ENCODE data around the gene ZDHHC8. TPM values are rescaled to one million over a fixed set of nuclear protein-coding genes. Genes with fewer than 3 reads are reported as not detected.
A peak's percentile ranks its signal among the peaks of the same experiment; 100 is the strongest.

The ZDHHC8 gene, protein sequence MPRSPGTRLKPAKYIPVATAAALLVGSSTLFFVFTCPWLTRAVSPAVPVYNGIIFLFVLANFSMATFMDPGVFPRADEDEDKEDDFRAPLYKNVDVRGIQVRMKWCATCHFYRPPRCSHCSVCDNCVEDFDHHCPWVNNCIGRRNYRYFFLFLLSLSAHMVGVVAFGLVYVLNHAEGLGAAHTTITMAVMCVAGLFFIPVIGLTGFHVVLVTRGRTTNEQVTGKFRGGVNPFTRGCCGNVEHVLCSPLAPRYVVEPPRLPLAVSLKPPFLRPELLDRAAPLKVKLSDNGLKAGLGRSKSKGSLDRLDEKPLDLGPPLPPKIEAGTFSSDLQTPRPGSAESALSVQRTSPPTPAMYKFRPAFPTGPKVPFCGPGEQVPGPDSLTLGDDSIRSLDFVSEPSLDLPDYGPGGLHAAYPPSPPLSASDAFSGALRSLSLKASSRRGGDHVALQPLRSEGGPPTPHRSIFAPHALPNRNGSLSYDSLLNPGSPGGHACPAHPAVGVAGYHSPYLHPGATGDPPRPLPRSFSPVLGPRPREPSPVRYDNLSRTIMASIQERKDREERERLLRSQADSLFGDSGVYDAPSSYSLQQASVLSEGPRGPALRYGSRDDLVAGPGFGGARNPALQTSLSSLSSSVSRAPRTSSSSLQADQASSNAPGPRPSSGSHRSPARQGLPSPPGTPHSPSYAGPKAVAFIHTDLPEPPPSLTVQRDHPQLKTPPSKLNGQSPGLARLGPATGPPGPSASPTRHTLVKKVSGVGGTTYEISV
- 10 to 100 TPM; 20.5 to 45.6 (median 28.0) TPM for polyA plus RNA-seq

DNA sequence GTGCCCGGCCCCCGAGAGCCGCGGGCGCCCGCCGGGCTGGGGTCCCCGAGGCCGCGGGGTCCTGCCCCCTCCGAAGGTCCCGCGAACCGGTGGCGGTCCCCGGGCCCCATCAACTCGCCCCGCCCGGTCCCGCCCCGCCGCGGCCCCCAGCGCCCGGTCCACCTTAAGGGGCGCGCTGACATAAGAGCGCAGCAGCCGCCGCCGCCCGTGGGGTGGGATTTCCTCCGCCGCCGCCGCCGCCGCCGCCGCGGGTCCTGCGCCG, at the start of gene ZDHHC8:
Gene ZDHHC8, plus strand, starts transcription at position 208 of the 262 bp plus-strand sequence. CDS start 144 bp downstream, outside the sequence.
- WGBS, 3 donors, result 1 to 4% (median 1%) methylated on average over 14 to 39 of the region's 43 CpGs
- peak within 1 kb of the TSS; percentile 32 for H3K27ac ChIP-seq (ENCODE audit: low read depth, low read length)

DNA sequence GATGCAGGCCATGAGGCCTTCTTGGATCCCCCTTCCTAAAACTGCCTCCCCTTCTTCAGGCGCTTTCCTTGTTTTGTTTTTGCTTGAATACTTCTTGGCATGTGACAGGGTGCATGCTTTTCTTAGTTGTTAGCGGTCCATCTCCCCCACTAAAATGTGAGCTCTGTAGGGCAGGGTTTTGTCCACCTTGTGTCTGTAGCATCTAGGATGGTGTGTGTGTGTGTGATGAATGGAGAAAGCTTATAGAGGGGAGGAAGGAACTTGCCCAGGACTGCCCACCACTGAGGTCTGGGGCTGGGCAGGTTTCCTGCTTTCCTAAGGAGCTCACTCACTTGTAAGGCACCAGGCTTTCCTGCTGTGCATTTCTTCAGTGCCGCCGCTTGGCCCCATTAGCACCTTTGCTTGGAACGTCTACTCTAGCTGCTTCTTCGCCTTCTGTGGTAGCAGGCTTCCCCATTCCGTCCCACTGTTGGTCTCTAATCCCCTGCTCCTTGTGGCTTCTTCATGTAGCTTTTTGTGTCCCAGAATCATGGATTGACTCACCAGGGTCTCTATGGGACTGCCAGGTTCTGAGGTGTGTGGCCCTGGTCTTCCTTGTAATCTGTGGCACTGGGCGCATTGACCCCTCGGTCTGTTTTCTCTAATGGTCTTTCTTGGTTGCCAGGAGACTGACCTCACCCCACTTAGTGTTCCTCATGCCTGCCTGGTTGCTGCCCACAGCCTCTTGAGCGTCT, 48.3 kb upstream of the ZDHHC8 start:
- 76 to 84% (median 78%) methylated on average over 10 of the region's 10 CpGs for WGBS, 3 donors
- no peak overlapping the region for H3K27ac ChIP-seq (ENCODE audit: low read depth, low read length)

DNA sequence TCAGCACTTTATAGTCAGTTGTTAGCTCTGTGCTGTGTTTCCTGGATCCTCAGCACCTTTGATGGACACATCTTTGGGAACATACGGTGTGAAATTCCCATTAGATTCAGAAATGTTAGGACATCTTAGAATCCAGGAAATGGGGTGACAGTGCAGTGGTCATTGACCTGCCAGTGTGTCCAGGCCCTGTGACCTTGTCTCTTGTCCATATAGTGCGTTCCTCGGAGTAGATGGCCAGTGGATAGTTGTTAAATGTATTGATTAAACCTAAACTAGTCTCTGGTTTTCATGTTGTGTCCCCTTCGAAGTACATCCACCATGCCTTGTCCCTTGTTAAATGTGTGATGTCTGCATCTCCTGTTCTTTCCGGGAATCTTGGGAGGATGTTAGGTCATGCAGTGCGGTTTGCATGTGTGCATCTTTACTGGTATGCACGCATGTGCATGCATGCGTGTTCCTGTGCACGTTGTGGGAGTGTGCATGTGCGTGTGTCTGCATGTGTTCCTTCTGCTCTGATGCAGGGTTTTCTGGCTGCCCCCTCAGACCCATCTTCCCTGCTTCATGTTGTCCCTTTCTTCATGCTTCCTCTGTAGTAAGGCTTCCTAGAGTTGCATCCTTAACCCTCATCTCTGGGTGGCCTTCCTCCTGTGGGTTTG, 47.6 kb upstream of the ZDHHC8 start:
- no peak overlapping the region for H3K27ac ChIP-seq (ENCODE audit: low read depth, low read length)
- 68 to 71% (median 69%) methylated on average over 10 of the region's 10 CpGs for WGBS, 3 donors

DNA sequence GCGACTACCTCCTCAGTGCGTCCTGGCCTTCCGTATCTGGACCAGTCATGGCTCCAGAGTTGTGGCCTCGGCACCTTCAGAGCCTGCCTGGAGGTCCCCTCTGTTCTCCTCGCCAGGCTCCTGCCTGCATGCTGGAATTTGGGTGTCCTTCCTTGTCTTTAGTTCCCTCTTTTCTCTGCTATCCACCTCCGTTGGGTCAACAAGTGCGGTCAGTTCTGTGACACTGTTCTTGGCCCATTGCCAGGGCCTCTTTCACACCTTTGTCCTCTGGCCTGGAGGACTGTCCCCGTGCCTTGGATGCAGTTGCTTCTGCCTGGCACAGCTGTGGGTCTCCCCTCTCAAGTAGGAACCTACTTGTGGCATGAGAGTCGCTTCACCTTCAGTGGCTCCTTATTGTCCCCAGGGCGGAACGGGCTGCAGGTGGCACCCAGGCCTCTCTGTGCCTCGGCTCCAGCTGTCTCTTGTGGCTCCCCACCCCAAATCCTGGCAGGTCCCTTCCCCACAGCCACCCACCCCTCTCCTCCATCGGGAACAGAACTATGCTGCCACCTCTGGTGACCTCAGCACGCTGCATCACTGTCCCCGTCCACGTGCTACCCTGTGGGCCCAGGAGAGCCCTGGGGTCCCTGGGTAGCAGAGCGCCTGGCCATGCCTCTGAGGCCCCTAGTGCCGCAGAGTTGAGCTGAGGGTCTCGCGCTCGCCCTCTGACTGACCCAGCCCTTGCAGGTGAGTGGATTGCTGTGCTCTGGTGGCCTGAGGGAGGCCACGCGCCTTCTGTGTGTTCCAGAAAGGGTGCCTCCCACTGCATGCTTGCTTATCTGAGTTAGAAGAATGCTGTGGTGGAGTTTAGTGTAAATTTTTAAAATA, 46.8 kb upstream of the ZDHHC8 start:
- 59 to 71% (median 71%) methylated on average over 23 of the region's 23 CpGs for WGBS, 3 donors
- H3K27ac ChIP-seq (ENCODE audit: low read depth, low read length), result no peak overlapping the region

DNA sequence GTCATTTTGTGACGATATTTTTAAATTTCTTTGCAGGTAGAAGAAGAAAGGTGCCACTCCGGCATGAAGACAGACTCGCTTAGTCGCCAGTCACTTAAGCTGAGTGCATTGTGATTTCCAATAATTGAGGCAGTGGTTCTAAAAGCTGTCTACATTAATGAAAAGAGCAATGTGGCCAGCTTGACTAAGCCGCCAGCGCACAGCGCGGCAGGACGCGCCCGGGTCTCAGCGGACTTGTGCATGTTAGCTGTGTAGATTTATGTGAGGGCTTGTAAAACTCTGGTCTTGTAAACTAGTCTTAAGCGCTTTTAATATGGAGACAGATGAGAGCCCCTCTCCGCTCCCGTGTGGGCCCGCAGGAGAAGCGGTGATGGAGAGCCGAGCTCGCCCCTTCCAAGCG, 46.0 kb upstream of the ZDHHC8 start:
- no peak overlapping the region for H3K27ac ChIP-seq (ENCODE audit: low read depth, low read length)
- 92 to 95% (median 93%) methylated on average over 20 of the region's 20 CpGs for WGBS, 3 donors

DNA sequence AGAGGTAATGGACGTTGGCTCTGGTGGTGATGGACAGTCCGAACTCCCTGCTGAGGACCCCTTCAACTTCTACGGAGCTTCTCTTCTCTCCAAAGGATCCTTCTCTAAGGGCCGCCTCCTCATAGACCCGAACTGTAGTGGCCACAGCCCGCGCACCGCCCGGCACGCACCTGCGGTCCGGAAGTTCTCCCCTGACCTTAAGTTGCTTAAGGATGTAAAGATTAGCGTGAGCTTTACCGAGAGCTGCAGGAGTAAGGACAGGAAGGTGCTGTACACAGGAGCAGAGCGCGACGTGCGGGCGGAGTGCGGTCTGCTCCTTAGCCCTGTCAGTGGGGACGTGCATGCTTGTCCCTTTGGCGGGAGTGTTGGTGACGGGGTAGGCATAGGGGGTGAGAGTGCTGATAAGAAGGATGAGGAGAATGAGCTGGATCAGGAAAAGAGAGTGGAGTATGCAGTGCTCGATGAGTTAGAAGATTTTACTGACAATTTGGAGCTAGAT, 45.5 kb upstream of the ZDHHC8 start:
- H3K27ac ChIP-seq (ENCODE audit: low read depth, low read length), result no peak overlapping the region
- 92 to 93% (median 93%) methylated on average over 24 of the region's 24 CpGs for WGBS, 3 donors

DNA sequence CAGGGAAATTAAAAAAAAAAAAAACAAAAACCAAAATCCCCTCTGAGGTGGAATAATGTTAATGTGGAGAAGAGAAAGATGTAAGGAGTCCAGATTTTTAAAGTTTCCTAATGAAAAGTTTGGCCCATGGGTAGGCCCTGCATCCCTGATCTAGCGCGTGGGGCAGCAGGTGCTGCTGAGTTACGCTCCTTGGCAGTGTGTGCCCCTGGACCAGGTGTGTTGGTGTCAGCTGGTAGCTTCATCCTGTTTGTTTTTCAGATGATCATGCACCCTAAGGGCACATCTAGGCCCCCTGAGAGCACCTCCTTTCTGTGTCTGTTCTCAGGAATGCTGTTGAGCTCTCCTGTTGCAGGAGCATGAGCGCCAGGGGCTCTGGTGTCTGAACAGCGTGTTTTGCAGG, 44.8 kb upstream of the ZDHHC8 start:
- 95 to 98% (median 95%) methylated on average over 5 of the region's 5 CpGs for WGBS, 3 donors
- H3K27ac ChIP-seq (ENCODE audit: low read depth, low read length), result no peak overlapping the region

DNA sequence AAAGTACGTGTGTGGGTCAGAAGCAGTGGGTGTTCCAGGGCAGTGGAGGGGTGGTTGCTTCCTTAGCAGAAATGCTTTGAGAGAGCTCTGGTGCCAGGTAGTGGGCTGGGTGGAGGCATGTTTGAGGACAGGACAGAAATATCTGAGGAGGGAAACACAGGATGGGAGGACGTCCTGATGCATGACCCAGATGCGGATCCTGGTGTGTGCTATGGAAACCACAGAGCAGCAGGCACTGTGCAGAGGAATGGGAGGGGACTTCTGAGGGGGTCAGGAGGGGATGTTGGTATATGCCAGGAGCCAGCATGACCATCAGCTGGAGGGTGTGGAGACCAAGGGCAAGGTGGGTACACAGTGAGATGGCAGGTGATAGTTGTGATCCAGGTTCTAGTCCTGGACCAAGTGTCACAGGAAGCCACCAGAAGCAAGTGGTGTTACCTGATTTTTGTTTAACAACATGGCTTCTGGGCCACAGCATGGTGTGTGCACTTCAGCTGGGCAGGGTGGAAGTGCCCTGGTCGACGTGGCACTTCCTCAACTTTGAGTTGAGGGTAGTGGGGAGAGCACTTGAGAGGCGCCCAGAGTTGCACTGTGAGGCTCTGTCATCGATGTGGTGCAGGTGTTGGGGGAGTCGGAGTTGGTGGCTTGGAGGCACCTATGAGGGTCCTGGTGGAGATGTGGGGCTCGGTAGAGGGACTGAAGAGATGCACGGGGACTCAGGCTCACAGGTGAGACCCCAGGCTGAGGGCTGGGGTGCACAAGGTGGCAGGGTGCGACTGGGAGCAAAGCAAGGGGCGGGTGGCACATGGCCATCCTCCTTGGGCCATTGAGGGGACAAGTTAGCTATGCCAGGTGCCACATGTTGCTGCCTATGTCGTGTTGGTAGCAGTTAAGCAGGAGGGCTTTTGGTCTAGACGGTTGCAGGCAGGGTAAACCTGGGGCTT, 44.0 kb upstream of the ZDHHC8 start:
- H3K27ac ChIP-seq (ENCODE audit: low read depth, low read length), result no peak overlapping the region
- WGBS, 3 donors, result 85 to 92% (median 90%) methylated on average over 14 of the region's 14 CpGs

DNA sequence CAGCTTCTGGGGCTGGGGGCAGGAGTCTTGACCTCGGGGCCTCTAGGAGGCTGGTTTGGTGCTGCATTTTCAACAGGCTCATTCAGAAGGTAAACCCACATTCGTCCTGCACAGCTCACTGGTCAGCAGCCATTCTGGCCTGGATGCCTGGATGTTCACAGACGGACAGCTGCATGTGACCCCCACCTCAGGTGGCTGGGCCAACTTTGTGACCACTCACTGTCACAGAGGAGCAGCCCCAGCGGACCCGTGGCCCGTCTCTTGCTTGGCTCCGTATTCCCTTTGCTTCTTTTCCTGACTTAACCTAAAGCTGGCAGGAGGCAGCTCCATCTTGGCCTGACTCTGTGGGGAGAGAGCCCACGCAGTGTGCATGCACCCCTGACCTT, 43.3 kb upstream of the ZDHHC8 start:
- H3K27ac ChIP-seq (ENCODE audit: low read depth, low read length), result no peak overlapping the region
- 88 to 93% (median 89%) methylated on average over 8 of the region's 8 CpGs for WGBS, 3 donors

DNA sequence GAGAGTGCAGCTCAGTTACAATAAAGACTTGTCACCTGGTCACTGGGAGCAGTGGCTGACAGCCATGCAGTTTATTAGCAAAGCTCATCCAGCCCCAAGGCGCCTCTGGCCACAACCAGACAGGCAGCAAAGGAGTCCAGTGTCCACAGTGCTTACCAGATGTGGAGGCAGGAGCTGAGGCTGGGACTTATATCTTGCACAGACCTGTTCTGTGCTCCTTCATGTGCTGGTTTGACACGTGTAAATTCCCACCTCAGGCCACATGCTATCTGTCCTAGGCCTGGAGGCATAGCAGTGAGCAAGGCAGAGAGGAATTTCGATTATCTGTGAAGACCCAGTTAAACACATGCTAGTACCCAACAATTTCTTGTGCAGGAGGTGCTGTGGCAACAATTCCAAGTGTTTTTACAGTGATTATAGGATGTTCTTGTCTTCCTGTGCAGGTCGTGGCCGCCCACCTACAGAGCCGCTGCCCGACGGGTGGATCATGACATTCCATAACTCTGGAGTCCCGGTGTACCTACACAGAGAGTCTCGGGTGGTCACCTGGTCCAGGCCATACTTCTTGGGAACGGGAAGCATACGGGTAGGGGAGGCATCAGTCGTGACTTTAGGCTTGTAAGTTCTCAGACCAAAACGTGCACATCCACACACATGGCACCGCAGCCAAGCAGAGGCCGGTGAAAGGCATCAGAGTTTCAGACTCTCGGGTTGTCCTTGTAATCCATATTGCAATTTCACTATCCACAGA, 42.2 kb upstream of the ZDHHC8 start:
- 91 to 94% (median 94%) methylated on average over 17 of the region's 17 CpGs for WGBS, 3 donors
- no peak overlapping the region for H3K27ac ChIP-seq (ENCODE audit: low read depth, low read length)

DNA sequence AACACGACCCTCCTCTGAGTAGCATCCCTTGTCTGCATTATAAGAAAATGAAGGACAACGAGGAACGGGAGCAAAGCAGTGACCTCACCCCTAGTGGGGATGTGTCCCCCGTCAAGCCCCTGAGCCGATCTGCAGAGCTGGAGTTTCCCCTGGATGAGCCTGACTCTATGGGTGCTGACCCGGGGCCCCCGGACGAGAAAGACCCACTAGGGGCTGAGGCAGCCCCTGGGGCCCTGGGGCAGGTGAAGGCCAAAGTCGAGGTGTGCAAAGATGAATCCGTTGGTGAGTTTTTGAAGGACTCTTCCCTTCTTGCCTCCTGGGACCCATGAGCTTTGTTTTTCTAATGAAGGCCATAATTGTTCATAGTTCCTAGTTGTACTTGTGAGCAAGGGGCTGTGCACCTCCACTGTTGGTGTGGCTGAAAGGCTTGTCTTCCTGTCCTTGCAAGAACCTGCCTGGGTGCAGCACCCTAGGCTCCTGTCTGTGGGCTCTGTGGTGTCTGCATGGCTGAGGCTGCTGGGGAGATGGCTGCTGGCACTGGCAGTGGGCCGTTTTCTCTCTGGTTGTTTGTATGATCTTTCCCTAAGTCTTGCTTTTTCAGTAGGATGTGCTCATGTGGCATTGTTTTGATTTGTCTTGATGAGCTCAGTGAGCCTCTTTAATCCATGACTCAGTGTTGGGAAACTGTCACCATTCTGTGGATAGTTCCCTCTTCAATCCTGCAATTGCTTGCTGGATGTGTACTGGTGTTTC, 41.5 kb upstream of the ZDHHC8 start:
- WGBS, 3 donors, result 88 to 94% (median 93%) methylated on average over 11 of the region's 11 CpGs
- H3K27ac ChIP-seq (ENCODE audit: low read depth, low read length), result no peak overlapping the region

DNA sequence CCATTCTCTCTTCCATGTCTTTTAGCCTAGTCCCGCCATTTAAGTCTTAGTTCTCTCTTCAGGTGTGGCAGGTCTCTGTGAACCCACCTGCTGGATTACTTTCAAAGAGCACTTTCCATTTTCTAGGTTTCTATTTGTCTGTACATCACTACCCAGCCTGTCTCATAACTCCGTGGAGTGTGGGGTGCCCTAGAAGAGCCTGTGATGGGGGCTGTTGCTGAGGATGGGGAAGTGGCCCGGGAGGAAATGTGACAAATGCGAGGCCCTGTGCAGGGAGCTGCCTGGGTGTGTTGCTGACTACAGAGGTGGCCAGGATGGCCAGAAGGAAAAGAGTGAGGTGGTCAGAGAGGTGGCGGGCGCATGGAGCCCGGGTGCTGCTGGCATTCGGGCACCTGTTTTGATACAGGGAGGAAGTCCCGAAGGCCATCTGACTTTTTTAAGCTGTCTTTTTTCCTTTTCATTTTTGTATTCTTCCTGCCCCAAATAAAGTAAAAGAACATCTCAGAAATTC, 40.8 kb upstream of the ZDHHC8 start:
- no peak overlapping the region for H3K27ac ChIP-seq (ENCODE audit: low read depth, low read length)
- 84 to 94% (median 87%) methylated on average over 9 of the region's 9 CpGs for WGBS, 3 donors

DNA sequence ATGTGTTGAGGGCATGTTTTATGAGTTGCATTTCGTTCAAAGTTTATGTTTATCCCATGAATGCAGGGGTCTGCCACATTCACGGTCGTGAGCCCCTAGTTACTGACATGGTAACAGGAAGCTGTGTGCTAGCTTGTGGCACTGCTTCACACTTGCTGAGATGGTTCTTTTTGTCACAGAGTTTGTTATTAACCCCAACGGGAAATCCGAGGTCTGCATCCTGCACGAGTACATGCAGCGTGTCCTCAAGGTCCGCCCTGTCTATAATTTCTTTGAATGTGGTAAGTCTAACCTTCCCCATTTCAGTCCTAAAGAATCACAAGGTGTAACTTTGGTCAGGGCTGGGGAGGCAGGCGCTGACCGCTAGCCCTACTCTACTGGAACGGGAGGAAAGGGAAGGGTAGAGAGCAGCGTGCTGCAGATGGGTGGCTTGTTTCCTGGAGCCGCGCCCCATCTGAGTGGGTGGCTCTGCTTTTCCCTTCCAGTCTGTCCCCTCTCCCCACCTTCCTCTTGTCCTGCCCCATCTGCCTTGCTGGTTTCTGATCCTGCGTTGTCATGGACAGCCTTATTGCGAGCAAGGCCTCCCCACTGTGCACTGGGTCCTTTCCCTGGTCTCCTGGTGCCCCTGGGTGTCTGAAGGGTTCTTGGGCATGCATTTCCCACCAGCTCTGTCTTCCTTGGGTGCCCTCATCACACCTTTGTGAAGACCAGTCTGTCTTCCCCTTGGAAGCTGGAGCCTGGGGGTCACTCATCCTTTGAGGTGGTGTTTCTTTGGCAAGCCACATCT, 39.7 kb upstream of the ZDHHC8 start:
- 90 to 94% (median 94%) methylated on average over 16 of the region's 16 CpGs for WGBS, 3 donors
- H3K27ac ChIP-seq (ENCODE audit: low read depth, low read length), result no peak overlapping the region

DNA sequence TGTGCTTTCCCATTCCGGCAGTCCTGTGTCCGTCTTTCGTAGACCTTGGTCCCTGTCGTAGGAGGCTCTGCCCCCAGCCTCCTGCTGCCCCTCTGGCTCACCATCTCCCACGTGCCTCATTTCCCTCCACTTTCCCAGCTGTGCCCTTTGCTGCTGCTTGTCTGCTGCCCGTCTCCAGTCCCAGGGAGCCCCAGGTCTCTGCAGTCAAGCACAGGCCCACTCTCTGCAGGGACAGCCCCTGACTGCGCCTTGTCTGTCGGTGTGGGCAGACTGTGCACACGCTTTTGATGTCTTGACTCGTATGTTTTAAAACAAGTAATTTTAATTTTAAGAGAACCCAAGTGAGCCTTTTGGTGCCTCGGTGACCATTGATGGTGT, 39.1 kb upstream of the ZDHHC8 start:
- H3K27ac ChIP-seq (ENCODE audit: low read depth, low read length), result no peak overlapping the region
- WGBS, 3 donors, result 88 to 93% (median 93%) methylated on average over 11 of the region's 11 CpGs
